Erythroblast (primary cell): ENCODE data around the gene HOXA6.
A peak's percentile ranks its signal among the peaks of the same experiment; 100 is the strongest.

Experiments used
- DNase-seq, 2 experiments: peaks; one replicate each; lab custom pipeline; 2025; lab: John Stamatoyannopoulos, UW
- GATA1 ChIP-seq: IDR thresholded peaks from 2 replicates; pipeline ENCODE4 v1.6.1; 2011; ENCODE audit warnings: low read depth, mild to moderate bottlenecking, control low read depth, low read length, moderate library complexity
- POLR2A ChIP-seq: IDR thresholded peaks from 2 replicates; pipeline ENCODE4 v1.6.1; 2011; ENCODE audit warnings: mild to moderate bottlenecking, low read length

Gene HOXA6

GRCh38 chr7:27147199-27148030, at the start of gene HOXA6:
Gene HOXA6 (minus strand): TSS chr7:27147774. CDS start chr7:27147749, 25 bp downstream.
- no peak for DNase-seq
- TF ChIP-seq POLR2A (no peak), GATA1 (no peak)

DNA sequence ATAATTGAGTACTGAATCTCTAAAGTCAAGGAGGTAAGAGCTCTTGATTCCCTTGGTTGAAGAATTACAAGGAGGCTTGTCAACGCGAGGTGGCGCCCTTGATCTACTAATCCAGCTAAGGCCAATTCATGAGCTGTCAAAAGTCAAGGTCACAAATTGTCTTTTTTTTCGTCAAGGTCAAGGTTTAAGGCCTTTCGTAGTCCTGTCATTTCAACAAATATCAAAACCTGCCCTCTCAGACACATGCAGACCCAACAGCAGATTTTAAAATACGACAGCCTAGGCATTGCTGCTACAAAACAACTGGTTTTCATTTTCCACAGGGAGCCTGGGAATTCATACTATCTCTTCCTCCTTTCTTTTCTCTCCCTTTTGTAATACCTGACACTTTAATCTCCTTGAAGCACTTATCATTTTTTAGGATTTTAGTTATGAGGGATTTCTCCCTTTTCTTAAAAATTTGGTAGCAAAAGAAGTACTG, 48.8 kb upstream of the HOXA6 start:
- DNase-seq = peak; percentile 74 to 89

GRCh38 chr7:27194686-27195379, 47.3 kb upstream of the HOXA6 start:
- TF ChIP-seq GATA1 (no peak), POLR2A (no peak)
- no peak for DNase-seq

More for the DNA sequence above, 48.8 kb upstream of the HOXA6 start:
- no peak for TF ChIP-seq GATA1
- no peak for TF ChIP-seq POLR2A

- TF ChIP-seq GATA1 (no peak), POLR2A (no peak)
- no peak for DNase-seq
Measured at GRCh38 chr7:27194002-27194352, 46.4 kb upstream of the HOXA6 start.

- TF ChIP-seq GATA1 (no peak), POLR2A (no peak)
- DNase-seq = no peak
Measured at GRCh38 chr7:27193335-27194001, 45.9 kb upstream of the HOXA6 start.

GRCh38 chr7:27192546-27193334, 45.2 kb upstream of the HOXA6 start:
- TF ChIP-seq POLR2A (no peak), GATA1 (no peak)
- DNase-seq = no peak

DNA sequence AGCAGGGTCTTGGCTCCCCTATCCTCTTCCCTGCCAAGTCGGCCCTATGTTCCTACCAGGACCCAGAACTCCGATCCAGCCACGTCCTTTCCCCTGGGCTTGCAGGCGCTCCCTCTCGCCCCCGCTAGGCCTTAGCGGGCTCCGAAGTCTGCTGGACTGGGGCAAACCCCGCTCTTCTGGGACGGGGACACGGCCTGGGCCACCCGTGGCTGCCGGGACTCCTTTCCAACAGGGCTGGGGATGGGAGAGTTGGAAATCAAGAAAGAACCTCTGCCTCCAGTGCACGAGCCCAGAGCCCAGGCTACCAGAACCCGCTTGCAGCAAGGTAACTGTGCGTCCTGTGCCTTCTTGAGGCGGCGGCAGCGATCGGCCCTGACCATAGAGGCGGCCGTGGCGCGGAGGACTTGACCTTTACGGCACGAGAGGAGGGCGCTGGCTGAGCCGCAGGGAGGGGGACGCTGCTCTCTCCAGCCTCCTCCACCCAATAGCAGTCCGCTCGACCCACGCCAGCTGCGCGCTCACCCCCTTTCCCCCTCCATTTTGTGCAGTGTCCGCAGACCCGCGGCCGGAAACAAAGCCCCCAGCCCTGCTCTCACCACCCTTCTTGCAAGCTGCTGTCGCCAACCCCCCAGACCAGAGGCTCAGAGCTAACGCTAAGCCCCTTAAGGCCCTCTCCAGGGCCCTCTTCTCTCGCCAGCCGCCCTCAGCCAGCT, 44.4 kb upstream of the HOXA6 start:
- TF ChIP-seq POLR2A (no peak), GATA1 (no peak)
- DNase-seq = no peak

GRCh38 chr7:27191161-27191731, 43.7 kb upstream of the HOXA6 start:
- no peak for DNase-seq
- TF ChIP-seq GATA1 (no peak), POLR2A (no peak)

GRCh38 chr7:27189997-27190748, 42.6 kb upstream of the HOXA6 start:
- no peak for DNase-seq
- TF ChIP-seq POLR2A (no peak), GATA1 (no peak)

GRCh38 chr7:27189295-27189996, 41.9 kb upstream of the HOXA6 start:
- no peak for DNase-seq
- TF ChIP-seq POLR2A = no peak
- no peak for TF ChIP-seq GATA1

- TF ChIP-seq POLR2A (no peak), GATA1 (no peak)
- no peak for DNase-seq
Measured at GRCh38 chr7:27188386-27189294, 41.1 kb upstream of the HOXA6 start.
